SIG-M5 treated with dmso at 0.1 percent for 504 hours (cell line): ENCODE data around the gene OR2T5.
"Not testable (repeated sequence)": the region's sequence is repeated elsewhere in the genome, so short reads cannot be mapped to it uniquely, and the experiment has no call there.

Source experiments
- DNase-seq: peaks from one replicate; lab custom pipeline; 2025; ENCODE audit not compliant: unreplicated experiment; lab: John Stamatoyannopoulos, UW

The OR2T5 gene

GRCh38 chr1:248500305-248501035 is 12.1 kb downstream of the OR2T5 start:
- DNase-seq, result not testable (repeated sequence)

GRCh38 chr1:248507773-248508172 is 19.4 kb downstream of the OR2T5 start, which contains the start of gene OR2G6:
Gene OR2G6 (plus strand): TSS chr1:248508073. CDS start chr1:248521647, 13,574 bp downstream.
- not testable (repeated sequence) for DNase-seq

GRCh38 chr1:248510217-248510616 is 21.8 kb downstream of the OR2T5 start:
- not testable (repeated sequence) for DNase-seq

GRCh38 chr1:248521856-248522255 is 33.5 kb downstream of the OR2T5 start:
- DNase-seq, result no peak

GRCh38 chr1:248537449-248537848 is 49.1 kb downstream of the OR2T5 start:
- DNase-seq, result not testable (repeated sequence)
